ENCODE results near the gene OR2M7.

DNA sequence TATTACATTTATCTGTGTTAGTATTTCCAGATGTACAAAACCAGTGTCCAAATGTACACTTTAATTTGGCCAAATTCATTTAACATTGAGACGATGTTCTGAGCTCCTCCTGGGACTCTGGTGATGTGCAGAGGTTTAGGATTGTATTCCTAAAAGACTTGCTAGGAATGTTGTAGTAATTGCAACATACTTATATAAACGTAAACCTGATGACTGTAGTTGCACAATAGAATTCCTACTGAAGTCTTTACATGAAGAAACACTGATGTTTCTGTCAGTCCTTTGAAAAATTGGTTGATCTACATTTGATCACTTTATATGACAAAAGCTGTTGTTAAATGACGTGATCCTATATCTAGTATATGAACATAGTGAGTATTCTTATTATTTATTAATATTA lies 19.1 kb upstream of the OR2M7 start:
- TF ChIP-seq CTCF (IDR thresholded peaks at IDR 0.05) (no peak), TCF7L2 (IDR thresholded peaks at IDR 0.05; ENCODE audit: low read depth, low read length) (no peak), SIN3A (IDR thresholded peaks at IDR 0.05; ENCODE audit: borderline replicate concordance, insufficient read depth, low read depth, low read length) (no peak), POLR2AphosphoS5 (IDR thresholded peaks at IDR 0.05; ENCODE audit: low read depth, low read length) (no peak)
- TF ChIP-seq, protein P1, sequence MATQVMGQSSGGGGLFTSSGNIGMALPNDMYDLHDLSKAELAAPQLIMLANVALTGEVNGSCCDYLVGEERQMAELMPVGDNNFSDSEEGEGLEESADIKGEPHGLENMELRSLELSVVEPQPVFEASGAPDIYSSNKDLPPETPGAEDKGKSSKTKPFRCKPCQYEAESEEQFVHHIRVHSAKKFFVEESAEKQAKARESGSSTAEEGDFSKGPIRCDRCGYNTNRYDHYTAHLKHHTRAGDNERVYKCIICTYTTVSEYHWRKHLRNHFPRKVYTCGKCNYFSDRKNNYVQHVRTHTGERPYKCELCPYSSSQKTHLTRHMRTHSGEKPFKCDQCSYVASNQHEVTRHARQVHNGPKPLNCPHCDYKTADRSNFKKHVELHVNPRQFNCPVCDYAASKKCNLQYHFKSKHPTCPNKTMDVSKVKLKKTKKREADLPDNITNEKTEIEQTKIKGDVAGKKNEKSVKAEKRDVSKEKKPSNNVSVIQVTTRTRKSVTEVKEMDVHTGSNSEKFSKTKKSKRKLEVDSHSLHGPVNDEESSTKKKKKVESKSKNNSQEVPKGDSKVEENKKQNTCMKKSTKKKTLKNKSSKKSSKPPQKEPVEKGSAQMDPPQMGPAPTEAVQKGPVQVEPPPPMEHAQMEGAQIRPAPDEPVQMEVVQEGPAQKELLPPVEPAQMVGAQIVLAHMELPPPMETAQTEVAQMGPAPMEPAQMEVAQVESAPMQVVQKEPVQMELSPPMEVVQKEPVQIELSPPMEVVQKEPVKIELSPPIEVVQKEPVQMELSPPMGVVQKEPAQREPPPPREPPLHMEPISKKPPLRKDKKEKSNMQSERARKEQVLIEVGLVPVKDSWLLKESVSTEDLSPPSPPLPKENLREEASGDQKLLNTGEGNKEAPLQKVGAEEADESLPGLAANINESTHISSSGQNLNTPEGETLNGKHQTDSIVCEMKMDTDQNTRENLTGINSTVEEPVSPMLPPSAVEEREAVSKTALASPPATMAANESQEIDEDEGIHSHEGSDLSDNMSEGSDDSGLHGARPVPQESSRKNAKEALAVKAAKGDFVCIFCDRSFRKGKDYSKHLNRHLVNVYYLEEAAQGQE (IDR thresholded peaks at IDR 0.05; ENCODE audit: insufficient read depth in 1 of 2, low read depth in 2 of 2, low read length in 1 of 2): no peak

All from Panc1 (cell line).